Osteocyte (in vitro differentiated cells): ENCODE measurements around the gene ERICH4. TPM values are rescaled to one million over a fixed set of nuclear protein-coding genes. Genes with fewer than 3 reads are reported as not detected.
"Not testable (repeated sequence)": the region's sequence is repeated elsewhere in the genome, so short reads cannot be mapped to it uniquely, and the experiment has no call there.

Source experiments
- DNase-seq: peaks from one replicate; pipeline ENCODE4 v3.0.0; 2021; ENCODE audit warnings: mixed read lengths; ENCODE audit not compliant: unreplicated experiment; ENCODE audit errors: extremely low spot score
- H3K27ac Mint-ChIP-seq: one replicate; pipeline ENCODE4 v1.8.0; 2021; ENCODE audit warnings: mild to moderate bottlenecking, mixed read lengths; ENCODE audit not compliant: unreplicated experiment
- H3K27me3 Mint-ChIP-seq: one replicate; pipeline ENCODE4 v1.8.0; 2021; ENCODE audit warnings: mixed read lengths; ENCODE audit not compliant: unreplicated experiment
- H3K36me3 Mint-ChIP-seq: one replicate; pipeline ENCODE4 v1.8.0; 2021; ENCODE audit warnings: mixed read lengths; ENCODE audit not compliant: unreplicated experiment
- H3K4me1 Mint-ChIP-seq: one replicate; pipeline ENCODE4 v1.8.0; 2021; ENCODE audit warnings: mixed read lengths; ENCODE audit not compliant: unreplicated experiment
- H3K4me3 Mint-ChIP-seq: one replicate; pipeline ENCODE4 v1.8.0; 2021; ENCODE audit warnings: mild to moderate bottlenecking, moderate library complexity, mixed read lengths; ENCODE audit not compliant: unreplicated experiment
- H3K9me3 Mint-ChIP-seq: one replicate; pipeline ENCODE4 v1.8.0; 2021; ENCODE audit warnings: mixed read lengths; ENCODE audit not compliant: unreplicated experiment
- total RNA-seq: library from RNA; stranded (reverse); gene quantifications from 2 replicates; pipeline ENCODE4 v1.2.1, GENCODE V29; 2021
- TF ChIP-seq, protein P1 (sequence below): fragments of 200-600 bp; sonication (generic); IDR thresholded peaks from 2 replicates; pipeline ENCODE4 v1.5.0; 2021; ENCODE audit warnings: antibody characterized with exemption, mild to moderate bottlenecking, moderate library complexity

The ERICH4 gene
- total RNA-seq, 1 donor from 2014 or later: not detected

DNA sequence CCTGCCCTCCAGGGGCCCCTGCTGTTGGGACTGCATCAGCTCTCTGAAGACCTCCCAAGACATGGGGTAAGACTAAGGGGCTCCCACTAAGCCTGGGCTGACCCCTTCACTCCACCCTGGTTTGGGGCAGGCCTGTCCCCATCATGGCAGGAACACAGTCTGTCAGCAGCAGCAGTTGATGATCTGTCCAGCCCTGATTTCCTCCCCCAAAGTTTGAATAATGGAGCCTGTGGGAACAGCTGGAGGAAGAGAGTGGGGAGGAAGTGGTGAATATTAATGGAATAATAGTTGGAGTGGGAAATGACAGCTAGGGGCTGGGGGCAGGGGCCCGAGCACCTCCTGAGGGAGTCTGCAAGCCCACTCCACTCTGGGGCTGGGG, 14.5 kb upstream of the ERICH4 start:
- Mint-ChIP-seq H3K9me3 (no peaks in the 10 kb centered on the region), H3K36me3 (no peaks in the 10 kb centered on the region), H3K27ac (no peak overlapping the region), H3K27me3 (no peaks in the 10 kb centered on the region), H3K4me1 (peaks cover 13% of the 10 kb centered on the region), H3K4me3 (no peak overlapping the region)
- TF ChIP-seq, protein P1, sequence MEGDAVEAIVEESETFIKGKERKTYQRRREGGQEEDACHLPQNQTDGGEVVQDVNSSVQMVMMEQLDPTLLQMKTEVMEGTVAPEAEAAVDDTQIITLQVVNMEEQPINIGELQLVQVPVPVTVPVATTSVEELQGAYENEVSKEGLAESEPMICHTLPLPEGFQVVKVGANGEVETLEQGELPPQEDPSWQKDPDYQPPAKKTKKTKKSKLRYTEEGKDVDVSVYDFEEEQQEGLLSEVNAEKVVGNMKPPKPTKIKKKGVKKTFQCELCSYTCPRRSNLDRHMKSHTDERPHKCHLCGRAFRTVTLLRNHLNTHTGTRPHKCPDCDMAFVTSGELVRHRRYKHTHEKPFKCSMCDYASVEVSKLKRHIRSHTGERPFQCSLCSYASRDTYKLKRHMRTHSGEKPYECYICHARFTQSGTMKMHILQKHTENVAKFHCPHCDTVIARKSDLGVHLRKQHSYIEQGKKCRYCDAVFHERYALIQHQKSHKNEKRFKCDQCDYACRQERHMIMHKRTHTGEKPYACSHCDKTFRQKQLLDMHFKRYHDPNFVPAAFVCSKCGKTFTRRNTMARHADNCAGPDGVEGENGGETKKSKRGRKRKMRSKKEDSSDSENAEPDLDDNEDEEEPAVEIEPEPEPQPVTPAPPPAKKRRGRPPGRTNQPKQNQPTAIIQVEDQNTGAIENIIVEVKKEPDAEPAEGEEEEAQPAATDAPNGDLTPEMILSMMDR: no peak
- no peak for DNase-seq

DNA sequence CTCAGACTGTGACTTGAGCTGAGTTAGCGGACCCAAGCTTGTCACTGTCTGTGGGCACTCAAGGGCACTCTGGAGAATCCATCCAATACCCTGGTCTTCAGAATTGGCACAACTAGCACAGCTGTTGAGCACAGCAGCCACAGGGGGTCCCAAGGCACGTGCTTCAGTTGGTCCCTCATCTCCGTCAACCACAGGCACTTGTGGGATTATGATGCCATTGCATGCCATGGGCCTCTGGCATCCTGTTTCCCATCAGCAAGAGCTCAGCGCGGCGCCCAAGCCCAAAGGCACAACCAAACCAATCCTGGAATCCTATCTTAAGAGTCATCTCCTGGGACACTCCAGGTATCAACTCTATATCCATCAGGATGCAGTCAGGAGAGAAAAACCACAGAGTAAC, 12.0 kb upstream of the ERICH4 start:
- Mint-ChIP-seq H3K4me3 (no peak overlapping the region), H3K27ac (no peak overlapping the region), H3K4me1 (peaks cover 11% of the 10 kb centered on the region), H3K36me3 (no peaks in the 10 kb centered on the region), H3K27me3 (no peaks in the 10 kb centered on the region), H3K9me3 (no peaks in the 10 kb centered on the region)
- no peak for DNase-seq
- TF ChIP-seq, protein P1: no peak

DNA sequence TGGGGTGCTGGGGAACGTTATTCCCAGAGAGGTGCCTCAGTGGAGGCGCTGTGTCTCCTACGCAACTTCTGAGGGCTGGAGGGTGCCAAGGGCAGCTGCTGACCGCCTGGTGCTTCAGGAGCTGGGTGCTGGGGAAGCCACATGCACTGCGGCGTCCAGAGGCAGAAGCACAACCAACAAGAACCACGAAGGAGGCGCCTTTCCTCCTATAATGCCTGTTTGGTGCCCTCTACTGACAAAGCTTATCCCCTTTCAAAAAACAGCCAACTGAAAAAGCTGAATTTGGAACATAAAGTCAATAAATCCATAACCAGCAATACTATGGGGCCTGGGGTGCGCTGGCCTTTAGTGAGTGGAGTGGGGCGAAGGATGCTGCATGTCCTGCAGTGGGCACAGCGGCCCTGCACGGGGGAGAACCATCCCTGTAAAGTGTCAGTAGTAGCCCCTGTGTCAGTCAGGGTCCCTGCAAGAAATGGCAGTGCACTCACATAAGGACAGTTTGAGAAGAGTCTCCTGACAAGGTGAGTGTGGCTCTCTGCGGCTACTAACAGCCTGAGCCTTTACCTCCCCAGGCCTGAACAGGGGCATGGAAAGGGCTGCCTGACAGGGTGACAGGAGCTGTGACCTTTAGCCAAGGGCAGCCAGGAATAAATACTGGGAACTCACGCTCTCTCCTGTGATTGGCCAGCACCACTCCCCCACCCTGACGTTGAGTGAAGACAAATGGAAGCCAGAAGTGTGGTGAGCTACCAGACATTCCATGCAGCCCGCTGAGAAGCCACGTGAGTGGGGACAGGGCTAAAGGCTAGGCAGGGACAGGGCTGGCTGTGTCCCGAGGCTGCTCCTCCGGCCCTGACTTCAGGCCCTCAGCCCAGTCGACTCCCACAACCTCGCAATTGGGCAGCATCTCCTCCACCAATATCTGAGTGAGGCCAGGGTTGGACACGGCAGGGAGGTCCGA, 11.2 kb upstream of the ERICH4 start:
- no peak overlapping the region for H3K4me3 Mint-ChIP-seq
- peaks cover 4% of the 10 kb centered on the region for H3K36me3 Mint-ChIP-seq
- no peak for DNase-seq
- TF ChIP-seq, protein P1: peak; percentile 35
- no peaks in the 10 kb centered on the region for H3K27me3 Mint-ChIP-seq
- no peak overlapping the region for H3K27ac Mint-ChIP-seq
- peaks cover 9% of the 10 kb centered on the region for H3K4me1 Mint-ChIP-seq
- H3K9me3 Mint-ChIP-seq: no peaks in the 10 kb centered on the region

DNA sequence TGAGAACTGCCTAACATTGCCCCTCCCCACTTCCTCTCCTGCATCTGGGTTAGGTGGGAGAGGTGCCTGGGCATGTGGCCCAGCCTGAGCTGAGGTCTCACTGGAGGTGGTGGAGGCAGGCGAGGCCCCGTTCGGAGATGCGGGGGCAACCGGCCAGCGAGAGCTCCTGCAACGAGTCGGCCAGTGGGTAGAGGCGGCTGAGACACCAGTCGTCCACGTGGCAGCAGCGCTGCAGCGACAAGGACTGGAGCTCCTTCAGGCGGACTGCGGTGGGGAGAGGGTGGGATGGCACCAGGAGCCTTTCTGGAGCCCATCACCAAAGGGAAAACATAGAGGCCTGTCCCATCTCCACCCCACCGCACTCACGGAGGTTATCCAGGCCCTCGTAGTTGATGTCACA, 9.8 kb upstream of the ERICH4 start:
- Mint-ChIP-seq H3K27me3 (no peaks in the 10 kb centered on the region), H3K27ac (no peak overlapping the region), H3K4me1 (peaks cover under 1% of the 10 kb centered on the region), H3K36me3 (peaks cover 7% of the 10 kb centered on the region), H3K4me3 (no peak overlapping the region), H3K9me3 (no peaks in the 10 kb centered on the region)
- no peak for DNase-seq
- TF ChIP-seq, protein P1: no peak

DNA sequence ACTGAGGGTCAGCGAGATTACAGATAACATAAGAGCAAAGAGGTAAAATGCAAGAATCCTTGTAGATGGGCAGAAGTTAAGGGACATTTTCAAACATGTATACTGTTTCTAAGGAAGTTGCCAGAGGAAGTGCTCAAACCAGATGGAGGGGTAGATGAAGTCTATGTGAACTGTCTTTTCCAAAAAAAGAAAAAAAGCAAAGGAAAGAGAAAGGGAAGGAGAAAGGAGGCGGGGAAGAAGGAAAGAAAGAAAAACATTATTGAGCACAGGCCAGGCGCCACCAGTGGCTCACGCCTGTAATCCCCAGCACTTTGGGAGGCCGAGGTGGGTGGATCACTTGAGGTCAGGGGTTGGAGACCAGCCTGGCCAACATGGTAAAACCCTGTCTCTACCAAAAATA, 8.5 kb upstream of the ERICH4 start:
- H3K4me3 Mint-ChIP-seq: no peak overlapping the region
- H3K36me3 Mint-ChIP-seq: peaks cover 7% of the 10 kb centered on the region
- no peaks in the 10 kb centered on the region for H3K9me3 Mint-ChIP-seq
- no peaks in the 10 kb centered on the region for H3K27me3 Mint-ChIP-seq
- TF ChIP-seq, protein P1: no peak
- peaks cover 8% of the 10 kb centered on the region for H3K4me1 Mint-ChIP-seq
- no peak overlapping the region for H3K27ac Mint-ChIP-seq
- no peak for DNase-seq

DNA sequence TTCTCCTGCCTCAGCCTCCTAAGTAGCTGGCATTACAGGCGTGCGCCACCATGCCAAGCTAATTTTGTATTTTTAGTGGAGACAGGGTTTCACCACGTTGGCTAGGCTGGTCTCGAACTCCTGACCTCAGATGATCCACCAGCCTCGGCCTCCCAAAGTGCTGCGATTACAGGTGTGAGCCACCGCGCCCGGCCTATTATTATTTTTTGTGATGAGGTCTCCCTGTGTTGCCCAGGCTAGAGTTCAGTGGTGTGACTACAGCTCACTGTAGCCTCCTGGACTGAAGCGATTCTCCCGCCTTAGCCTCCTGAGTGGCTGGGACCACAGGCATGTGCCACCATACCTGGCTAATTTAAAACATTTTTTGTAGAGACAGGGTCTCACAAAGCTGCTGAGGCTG, 7.6 kb upstream of the ERICH4 start:
- H3K9me3 Mint-ChIP-seq, H3K4me3 Mint-ChIP-seq, DNase-seq, H3K36me3 Mint-ChIP-seq, H3K27ac Mint-ChIP-seq, H3K27me3 Mint-ChIP-seq: not testable (repeated sequence)
- peaks cover 11% of the 10 kb centered on the region for H3K4me1 Mint-ChIP-seq
